ENCODE measurements around the gene MICB.
"Not testable (repeated sequence)": the region's sequence is repeated elsewhere in the genome, so short reads cannot be mapped to it uniquely, and the experiment has no call there.

MICB gene

DNA sequence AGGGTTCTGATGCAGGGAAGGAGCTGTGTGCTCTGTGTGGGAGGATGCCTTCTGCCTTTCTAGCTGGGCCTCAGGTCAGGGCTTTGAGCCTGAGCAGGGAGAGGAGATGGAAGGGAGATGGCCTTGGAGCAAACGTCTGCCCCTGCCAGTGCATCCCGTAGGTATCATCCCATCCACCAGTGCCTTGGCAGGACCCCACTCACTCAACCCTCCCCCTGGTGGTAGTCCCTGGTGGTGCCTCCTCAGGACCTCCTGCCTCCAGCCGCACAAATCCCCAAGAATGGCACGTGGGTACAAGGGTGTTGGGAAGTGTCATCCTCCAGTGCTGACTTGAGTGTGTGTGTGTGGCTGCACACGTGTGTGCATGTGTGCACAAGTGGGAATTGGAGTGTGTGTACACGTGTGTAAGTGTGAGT lies 23.1 kb upstream of the MICB start:
- peak; percentile 44 for DNase-seq (ENCODE audit: low spot score)

DNA sequence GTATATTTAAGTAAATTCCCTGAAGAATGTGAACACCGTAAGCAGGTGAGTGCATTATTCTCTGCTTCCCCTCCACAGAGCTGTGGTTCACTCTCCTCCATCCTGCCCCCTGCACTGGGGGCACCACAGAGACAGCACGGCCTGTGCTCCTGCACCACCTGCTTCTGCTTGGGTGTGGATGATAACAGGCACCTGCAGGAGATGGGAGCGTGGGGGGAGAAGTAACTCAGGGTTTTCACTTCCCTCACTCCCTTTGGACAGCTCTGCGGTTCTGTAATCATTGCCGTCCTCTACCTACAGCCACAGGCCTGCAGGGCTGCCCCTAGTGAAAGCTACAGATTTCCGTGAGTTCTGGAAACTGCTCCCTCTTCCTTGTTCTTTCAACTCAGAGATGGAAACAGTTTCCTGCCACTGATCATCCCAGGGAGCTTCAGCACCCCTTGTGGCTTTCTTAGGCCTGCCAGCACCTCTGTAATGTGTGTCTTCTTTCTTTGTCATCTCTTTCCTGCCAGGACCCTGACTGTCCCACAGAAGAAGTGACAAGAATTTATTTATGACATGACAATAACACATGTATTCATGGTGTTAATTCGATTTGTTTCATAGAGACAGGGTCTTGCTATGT lies 21.3 kb upstream of the MICB start:
- DNase-seq (ENCODE audit: low spot score), result peak; percentile 28

DNA sequence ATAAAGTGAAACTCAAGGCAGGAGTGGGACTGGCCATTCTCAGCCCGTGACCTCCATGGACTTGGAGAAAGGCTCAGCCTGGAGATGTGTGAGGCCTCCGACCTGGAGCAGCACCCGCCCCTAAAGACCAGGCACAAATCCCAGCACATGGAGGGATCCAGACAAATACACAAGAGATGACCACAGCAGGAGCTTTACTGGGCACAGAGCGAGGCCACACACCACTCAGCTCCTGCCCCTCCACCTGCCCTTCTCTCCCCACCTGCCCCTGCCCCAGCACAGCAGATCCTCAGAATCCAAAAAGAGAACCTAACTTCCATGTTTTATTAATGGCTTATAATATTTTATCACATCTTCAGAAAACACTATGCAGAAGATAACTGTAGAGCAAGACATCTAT lies 20.4 kb upstream of the MICB start:
- DNase-seq (ENCODE audit: low spot score), result peak; percentile 17

DNA sequence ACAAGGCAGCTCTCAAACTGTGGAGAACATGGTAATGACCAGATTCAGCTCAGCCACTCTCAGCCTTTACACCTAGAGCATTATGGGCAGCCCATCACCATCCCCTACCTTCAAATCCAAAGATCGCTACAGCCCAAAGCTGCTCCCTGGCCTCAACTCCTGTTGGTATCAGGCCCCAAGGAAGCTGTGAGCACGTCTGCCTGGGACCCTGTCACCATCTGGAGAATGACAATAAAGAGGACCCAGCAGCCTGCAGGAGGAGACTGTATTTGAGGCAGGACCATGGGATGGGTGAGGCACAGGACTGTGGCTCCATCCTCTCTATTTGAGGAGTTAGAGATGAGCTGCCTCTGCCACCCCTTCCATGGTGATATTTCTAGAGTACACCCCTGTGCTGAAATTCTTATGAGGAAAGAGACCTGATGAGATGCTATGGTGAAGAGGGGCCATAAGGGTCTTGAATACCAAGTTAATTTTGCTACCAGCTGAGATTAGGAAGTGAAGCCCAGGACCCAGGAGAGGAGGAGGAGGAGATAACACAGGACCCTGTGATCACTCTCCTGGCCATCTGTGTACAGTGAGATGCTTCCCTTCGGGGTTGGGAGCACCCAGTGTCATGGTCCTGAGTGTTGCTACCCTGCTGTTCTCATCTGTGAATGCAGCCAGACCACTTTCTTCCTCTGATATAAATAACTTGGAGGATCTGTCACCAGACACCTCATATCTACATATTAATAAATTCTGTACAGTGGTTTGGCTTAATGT lies 19.6 kb upstream of the MICB start:
- DNase-seq (ENCODE audit: low spot score), result peak; percentile 21

DNA sequence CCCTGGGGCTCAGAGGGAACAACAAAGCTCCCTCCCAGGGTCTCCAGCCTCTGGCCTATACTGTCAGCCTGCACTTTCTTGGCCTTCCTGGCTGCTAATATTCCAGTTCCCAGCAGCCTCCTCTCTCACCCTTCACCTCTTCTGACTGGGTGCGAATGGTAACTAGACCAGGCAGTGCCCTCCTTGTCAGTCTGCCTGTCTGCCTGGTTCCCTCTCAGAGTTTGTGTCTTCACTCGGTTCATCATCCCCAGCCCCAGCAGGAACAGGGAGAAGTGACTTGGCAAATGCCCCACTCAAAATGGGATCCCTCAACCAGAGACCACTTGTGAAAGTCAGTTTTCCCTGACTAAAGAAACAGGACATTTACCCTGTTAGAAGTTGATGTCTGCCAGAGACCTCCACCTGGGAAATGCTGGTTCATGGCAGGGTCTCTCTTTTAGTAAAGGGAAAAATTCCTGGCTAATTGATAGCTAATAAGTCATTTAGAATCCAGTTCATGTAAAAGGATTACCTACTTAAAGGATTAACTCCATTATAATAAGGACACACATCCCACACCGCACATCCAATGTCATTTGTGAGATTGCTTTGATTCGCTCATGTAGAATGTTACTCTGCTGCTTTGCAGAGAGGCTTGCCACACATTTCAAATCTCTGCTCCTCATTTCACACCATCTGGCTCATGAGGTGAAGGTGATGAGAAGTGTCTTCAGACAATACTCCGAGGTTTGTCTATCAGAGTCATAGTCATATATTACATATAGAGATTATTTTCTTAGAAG lies 18.6 kb upstream of the MICB start:
- no peak for DNase-seq (ENCODE audit: low spot score)

DNA sequence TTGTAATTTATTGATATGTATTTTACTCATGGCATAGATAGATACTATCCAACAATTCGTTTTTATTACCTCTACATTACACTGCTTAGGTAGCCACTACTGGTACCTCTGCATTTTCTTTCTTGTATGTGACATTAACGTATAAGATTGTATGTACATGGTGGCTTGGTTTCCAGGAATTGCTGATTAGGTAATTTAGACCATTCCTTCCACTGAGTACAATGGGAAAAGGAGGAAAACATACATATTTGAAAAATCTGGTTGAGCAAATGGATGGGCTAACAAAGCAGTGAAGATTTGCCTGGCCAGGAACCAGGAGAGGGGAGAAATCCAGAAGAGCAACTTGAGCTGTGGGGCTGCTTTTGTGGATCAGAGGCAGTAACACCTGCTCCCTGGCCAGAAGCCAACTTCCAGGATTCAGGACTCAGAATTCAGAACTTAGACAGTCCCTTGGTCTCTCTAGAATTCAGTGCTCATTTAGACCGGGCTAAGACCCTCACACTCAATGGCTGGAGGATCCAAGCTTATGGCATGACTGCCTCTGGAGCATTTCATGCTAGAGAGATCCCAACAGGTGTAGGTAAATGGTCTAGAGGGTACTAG lies 17.9 kb upstream of the MICB start:
- DNase-seq (ENCODE audit: low spot score), result no peak

DNA sequence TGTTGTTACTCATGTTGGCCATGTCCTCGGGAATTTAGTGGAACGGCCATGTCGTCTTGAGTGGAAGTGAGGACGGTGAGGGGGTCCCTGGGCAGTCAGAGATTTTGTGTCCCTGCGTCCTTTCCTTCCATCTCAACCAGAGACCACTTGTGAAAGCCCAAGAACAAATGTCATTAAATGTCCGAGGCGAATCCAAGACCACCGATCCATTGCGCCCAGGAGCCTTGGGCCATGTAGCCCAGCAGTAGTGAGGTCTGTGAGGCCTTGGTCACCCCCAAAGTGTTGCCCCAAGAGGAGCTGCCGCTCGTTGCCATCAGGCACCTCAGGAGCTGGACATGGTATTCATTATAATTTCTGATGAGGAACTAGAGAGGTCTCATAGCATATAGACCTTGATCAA lies 17.4 kb upstream of the MICB start:
- DNase-seq (ENCODE audit: low spot score), result no peak

DNA sequence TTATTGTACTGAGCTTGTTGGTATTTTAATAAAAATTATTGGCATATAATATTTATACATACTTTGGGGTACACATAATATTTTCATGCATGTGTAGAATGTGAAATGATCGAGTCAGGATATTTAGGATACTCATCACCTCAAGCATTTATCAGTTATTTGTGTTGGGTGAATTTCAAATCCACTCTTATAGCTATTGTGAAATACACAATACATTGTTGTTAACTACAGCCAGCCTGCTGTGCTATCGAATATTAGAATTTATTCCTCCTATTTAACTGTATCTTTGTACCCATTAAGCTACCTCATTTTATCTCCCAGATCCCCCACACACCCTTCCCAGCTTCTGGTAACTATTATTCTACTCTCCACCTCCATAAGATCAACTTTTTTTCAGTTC lies 14.6 kb upstream of the MICB start:
- no peak for DNase-seq (ENCODE audit: low spot score)

DNA sequence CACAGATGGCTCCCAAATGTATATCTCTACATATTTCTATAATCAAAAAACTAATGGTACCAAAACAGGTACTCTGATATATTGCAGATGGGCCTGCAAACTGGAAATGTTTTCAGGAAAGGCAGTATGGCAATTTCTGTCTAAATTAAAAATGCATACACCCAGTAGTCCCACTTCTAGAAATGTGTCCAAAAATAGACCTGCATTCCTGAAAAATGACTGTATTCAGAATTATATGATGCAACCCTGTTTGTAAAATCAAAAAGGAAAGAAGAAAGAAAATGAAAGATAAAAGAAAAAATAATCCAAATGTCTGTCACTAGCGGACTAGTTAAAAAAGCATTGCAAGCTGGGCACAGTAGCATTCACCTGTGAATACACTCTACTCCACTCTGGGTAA lies 12.9 kb upstream of the MICB start:
- DNase-seq (ENCODE audit: low spot score), result no peak

DNA sequence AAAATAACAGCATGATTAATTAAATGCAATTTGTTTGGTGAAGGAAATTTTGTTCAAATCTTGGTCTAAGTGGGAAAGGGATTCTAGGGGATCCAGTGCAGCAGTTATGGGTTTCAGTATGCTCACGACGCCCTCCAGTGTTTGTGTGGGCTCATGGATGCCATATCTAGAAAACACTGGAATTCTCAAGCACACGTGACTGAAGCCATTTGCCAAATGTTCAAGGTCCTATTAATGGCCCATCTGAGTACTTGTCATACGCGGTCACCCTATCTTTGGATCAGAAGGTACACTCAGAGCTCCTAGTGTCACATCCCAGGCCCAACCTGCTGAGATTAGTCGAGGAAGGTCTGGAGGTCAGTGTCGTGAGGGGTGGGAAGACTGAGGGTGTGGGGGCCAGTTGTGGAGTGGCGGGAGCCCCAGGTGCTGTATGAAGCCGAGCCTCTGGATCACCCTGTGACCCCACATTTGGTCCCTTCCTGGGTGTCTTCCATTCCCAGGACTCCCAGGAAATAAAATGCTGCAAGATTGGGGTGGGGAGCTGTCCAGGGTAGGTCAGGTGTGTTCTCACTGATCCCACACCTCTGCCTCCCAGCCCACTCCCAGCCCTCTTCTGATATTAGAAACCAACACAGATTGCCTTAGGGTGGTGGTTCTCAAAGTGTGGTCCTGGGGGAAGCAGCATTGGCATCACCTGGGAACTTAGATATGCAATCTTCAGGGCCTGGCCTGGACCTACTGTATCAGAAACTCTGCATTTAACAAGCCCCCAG lies 11.7 kb upstream of the MICB start:
- DNase-seq (ENCODE audit: low spot score), result not testable (repeated sequence)

DNA sequence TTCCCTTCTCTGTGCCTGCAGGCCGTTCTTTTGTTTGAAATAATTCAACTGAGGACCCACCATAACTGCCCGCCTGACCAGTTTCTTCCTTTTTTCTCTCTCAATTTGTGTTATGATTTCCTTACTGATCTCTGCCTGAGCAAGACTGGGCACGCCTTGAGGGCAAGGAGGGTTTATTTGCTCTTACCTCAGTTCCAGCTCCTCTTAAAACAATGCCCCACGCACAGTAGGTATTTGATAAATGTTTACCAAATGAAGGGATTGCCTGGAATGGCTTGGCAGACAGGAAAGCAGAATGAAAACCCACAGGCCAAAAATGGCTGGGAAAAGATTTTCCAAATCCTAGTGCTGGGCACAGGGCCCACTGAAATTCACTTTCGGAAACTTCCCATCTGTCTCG lies 10.3 kb upstream of the MICB start:
- not testable (repeated sequence) for DNase-seq (ENCODE audit: low spot score)

DNA sequence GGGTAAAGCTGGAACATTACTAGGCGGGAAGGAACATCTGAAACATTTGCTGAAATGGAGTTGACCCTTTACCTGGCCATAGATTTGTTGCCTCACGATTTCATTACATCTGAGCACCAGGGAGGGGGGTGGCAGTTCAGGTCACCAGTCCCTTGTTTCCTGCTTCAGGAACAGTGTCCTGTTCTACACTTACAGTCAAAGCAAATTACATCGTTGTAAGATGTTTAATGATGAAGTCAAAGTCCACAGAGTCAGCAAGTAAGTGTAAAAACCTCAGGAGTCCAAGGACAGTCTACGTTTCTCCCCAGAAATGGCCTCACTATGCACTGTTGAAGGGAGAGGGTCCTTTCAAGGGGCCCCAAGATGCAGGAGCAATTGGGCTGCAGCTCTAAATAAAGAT lies 8.9 kb upstream of the MICB start:
- no peak for DNase-seq (ENCODE audit: low spot score)

DNA sequence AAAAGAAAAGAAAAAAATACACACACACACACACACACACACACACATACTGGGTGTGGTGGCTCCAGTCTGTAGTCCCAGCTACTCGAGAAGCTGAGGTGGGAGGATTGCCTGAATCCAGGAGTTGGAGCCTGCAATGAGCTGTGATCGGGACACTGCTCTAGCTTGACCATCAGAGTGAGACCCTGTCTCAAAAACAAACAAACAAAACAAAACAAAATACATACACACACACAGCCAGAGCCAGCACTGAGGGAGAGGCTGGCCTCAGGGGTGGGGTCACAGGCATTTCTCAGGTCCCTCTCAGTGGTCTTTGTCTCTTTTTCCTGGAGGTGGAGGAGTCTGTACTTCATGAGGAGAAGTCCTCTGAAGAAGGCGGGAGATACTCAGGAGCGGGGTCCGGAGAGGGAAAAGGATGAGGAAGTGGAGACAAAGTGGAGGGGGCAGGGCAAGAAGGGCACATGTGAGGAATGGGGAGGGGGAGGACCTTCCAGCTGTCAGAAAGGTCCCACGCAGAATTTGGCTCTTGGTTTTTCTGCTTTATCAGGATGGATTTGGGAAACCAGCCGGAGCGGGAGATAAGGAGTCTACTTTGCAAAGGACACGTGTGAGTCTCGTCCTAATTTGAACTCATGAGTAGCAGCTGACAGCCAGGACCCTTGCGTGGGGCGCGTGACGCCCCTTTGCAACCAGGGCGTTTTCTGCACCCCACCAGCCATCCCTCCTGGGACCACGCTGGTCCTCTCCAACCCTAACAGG lies 7.7 kb upstream of the MICB start:
- no peak for DNase-seq (ENCODE audit: low spot score)

DNA sequence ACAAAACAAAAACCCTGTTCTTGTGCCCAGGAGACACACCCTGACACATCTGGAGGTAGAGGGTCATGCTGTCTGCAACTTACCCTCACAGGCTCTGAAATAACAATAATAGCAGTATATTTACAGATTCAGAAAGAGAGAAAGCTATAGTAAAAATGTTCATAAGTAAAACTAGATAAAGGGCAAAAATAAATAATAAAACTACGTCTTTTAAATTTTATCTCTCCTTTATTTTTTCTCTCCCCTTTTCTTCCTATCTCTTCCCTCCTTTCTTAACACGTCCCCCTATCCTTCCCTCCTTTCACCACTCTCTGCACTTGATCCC lies 4.4 kb upstream of the MICB start:
- not testable (repeated sequence) for DNase-seq (ENCODE audit: low spot score)

DNA sequence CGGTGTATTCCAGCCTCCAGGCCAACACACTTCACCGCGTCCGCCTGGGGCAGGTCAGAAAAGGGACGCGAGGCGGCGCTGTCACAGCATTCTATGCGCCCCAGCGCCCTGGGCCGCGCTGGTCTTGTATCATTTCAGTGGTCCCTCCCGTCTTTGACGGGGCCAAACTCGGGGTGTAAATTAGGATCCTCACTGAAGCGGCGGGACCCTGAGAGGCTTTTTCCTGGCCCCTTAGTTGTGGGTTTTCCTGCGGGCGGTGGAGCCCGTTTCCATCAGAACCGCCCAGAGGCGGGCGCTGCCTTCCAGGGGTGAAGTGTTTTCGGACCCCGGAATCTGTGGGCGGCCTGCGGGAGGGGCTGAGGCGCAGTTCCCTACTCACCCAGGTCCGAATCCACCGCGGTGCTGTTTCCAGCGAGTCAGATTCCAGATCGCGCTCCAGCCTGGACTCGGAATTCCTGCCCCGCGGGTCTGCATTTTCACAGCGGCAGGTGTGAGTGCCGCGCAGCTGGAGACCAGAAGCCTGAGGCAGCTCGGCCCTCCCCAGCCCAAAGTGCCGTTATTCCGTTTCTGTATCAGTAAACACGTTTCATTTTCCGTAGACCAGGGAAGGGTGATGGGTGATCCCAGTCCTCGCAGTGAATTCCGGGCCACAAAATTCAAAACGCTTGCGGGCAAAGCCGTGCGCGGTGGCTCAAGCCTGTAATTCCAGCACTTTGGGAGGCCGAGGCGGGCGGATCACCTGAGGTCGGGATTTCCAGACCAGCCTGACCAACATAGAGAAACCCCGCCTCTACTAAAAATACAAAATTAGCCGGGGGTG lies 3.9 kb upstream of the MICB start:
- DNase-seq (ENCODE audit: low spot score), result peak; percentile 87

DNA sequence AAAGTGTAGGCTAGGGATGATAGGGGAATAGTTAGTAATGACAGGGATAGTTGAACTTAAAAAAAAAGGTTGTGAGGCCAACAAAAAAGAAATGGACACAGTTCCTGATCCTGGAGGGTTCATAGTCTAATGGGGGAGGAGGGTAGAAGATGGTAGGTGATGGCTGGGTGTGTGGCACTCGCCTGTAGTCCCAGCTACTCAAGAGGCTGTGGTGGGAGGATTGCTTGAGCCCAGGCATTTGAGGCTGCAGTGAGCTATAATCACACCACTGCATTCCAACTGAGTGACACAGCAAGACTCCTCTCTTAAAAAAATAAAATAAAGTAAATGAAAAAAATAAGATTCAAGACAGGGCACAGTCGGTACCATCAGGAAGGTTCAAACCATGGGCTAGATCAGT lies 2.4 kb upstream of the MICB start:
- DNase-seq (ENCODE audit: low spot score), result no peak

DNA sequence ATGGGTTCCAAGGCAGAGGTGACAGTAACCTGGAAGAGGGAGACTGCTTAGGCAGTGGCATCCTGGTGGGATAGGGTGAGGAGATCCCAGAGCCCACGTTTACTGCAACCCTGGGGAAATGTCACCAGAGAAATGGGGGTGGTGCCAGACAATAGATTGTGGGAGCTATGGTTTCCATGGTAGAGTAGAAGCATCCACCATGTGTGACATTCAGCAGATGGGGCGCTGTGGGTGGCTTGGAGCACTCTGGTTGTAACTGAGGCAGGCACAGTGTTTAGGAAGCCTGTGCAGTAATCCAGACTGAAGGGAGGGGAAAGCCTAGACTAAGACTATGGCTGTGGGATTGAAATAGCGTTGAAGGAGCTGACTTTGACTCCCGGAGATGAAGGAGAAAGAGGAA lies 1.1 kb upstream of the MICB start:
- DNase-seq (ENCODE audit: low spot score), result not testable (repeated sequence)

DNA sequence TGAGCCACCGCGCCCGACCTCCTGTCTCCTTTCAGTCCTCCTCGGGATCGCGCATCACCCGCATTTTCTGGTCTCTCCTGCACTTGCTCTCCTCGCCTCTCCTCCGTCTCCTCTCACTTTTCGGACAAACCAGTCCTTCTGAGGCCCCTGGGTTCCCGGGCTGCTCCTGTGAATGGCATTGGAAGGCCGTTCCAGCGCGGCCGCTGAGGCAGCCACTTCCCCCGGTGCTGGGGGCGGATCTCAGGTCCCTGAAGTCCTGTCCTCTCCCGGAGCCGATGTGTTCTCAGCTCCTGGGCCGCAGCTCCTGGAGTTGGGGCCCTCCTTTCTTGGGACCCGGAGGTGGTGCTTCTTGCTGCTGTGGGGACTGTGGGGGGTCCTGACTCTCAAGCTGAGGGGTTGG lies 803 bp downstream of the MICB start:
- peak; percentile 59 for DNase-seq (ENCODE audit: low spot score)

DNA sequence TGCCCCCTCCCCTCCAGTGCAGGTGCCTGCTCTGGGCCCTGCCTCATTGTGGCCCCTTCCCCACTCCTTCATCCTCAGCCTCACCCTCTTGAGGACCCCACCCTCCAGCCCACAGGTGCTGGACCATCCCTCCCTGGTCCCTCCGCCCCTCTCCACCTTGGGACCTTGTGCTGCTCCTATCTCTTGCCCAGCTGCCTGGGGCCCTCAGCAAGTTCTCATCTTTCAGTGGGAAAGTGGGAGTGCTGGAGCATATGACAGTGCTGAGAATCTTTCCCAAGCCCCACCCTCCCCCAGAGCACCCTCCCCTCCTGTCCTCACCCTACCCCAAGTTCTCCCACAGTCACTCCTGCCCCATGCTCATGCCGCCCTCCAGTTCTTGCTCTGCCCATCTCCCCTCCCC lies 1.7 kb downstream of the MICB start:
- not testable (repeated sequence) for DNase-seq (ENCODE audit: low spot score)

DNA sequence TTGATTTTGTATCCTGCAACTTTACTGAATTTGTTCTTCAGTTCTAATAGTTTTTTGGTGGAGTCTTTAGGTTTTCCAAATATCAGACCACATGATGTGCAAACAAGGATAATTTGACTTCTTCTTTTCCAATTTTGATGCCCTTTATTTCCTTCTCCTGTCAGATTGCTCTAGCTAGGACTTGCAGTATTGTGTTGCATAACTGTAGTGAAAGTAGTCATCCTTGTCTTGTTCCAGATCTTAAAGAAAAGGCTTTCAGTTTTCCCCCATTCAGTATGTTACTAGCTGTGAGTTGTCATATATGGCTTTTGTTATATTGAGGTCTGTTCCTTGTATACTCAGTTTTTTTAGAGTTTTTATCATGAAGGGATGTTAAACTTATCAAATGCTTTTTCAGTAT lies 4.6 kb downstream of the MICB start:
- DNase-seq (ENCODE audit: low spot score), result no peak
